Activated naive CD8-positive, alpha-beta T cell treated with anti-CD3 and anti-CD28 coated beads, Interleukin-2, amount 50 U/mL, for 16 hours (primary cell): ENCODE results near the gene MAGEA2.
"Not testable (repeated sequence)": the region's sequence is repeated elsewhere in the genome, so short reads cannot be mapped to it uniquely, and the experiment has no call there.

Source experiments
- DNase-seq: peaks from one replicate; pipeline ENCODE4 v3.0.0-alpha.2; 2020; ENCODE audit warnings: low read depth, low spot score

Gene MAGEA2

GRCh38 chrX:152709173-152709572, 44.5 kb downstream of the MAGEA2 start, which contains the start of gene CSAG2:
CSAG2 (minus strand) TSS chrX:152709273; CDS start chrX:152709112, 161 bp downstream.
- not testable (repeated sequence) for DNase-seq

- DNase-seq, result not testable (repeated sequence)
These were observed 47.1 kb downstream of the MAGEA2 start for GRCh38 chrX:152706500-152706899.

GRCh38 chrX:152700390-152700789, 53.3 kb downstream of the MAGEA2 start:
- DNase-seq, result not testable (repeated sequence)
